GM18502 (cell line): ENCODE data around the gene CCDC54.
"Not testable (repeated sequence)": the region's sequence is repeated elsewhere in the genome, so short reads cannot be mapped to it uniquely, and the experiment has no call there.

Experiments used
- ATAC-seq: cut with Tn5 transposase; IDR thresholded peaks from one replicate; pipeline ENCODE4 v1.9.1; 2021; ENCODE audit warnings: mild to moderate bottlenecking; ENCODE audit not compliant: unreplicated experiment, poor library complexity

Gene CCDC54

GRCh38 chr3:107377151-107377550 is at the start of gene CCDC54:
Gene CCDC54, plus strand, starts transcription at chr3:107377439. Its CDS starts 149 bp downstream, at chr3:107377588.
- ATAC-seq = no peak

- no peak for ATAC-seq
Measured at GRCh38 chr3:107328069-107328468, 49.2 kb upstream of the CCDC54 start.

GRCh38 chr3:107329088-107329487 is 48.2 kb upstream of the CCDC54 start:
- no peak for ATAC-seq

- ATAC-seq = not testable (repeated sequence)
Measured at GRCh38 chr3:107339690-107340089, 37.5 kb upstream of the CCDC54 start.

- ATAC-seq = no peak
Measured at GRCh38 chr3:107344722-107345121, 32.5 kb upstream of the CCDC54 start.

GRCh38 chr3:107345822-107346405 is 31.3 kb upstream of the CCDC54 start:
- ATAC-seq = no peak

- ATAC-seq = no peak
Measured at GRCh38 chr3:107346564-107346963, 30.7 kb upstream of the CCDC54 start.

- no peak for ATAC-seq
Measured at GRCh38 chr3:107347751-107348150, 29.5 kb upstream of the CCDC54 start.

- no peak for ATAC-seq
Measured at GRCh38 chr3:107356706-107357105, 20.5 kb upstream of the CCDC54 start.

GRCh38 chr3:107361633-107362032 is 15.6 kb upstream of the CCDC54 start:
- ATAC-seq = no peak

GRCh38 chr3:107365051-107365450 is 12.2 kb upstream of the CCDC54 start:
- no peak for ATAC-seq

GRCh38 chr3:107366766-107367165 is 10.5 kb upstream of the CCDC54 start:
- no peak for ATAC-seq

GRCh38 chr3:107367353-107367752 is 9.9 kb upstream of the CCDC54 start:
- ATAC-seq = no peak

GRCh38 chr3:107368654-107369398 is 8.4 kb upstream of the CCDC54 start:
- no peak for ATAC-seq

GRCh38 chr3:107369791-107370190 is 7.4 kb upstream of the CCDC54 start:
- no peak for ATAC-seq

GRCh38 chr3:107370907-107371306 is 6.3 kb upstream of the CCDC54 start:
- ATAC-seq = no peak

- ATAC-seq = no peak
Measured at GRCh38 chr3:107372506-107372905, 4.7 kb upstream of the CCDC54 start.

- ATAC-seq = no peak
Measured at GRCh38 chr3:107373896-107374295, 3.3 kb upstream of the CCDC54 start.

- no peak for ATAC-seq
Measured at GRCh38 chr3:107375682-107376081, 1.6 kb upstream of the CCDC54 start.

GRCh38 chr3:107382631-107383030 is 5.4 kb downstream of the CCDC54 start:
- no peak for ATAC-seq

- no peak for ATAC-seq
Measured at GRCh38 chr3:107384428-107384827, 7.2 kb downstream of the CCDC54 start.

GRCh38 chr3:107384907-107385306 is 7.7 kb downstream of the CCDC54 start:
- no peak for ATAC-seq
